IMR-90 (cell line): ENCODE data around the gene KCNJ6. TPM values are rescaled to one million over a fixed set of nuclear protein-coding genes. Genes with fewer than 3 reads are reported as not detected.
A peak's percentile ranks its signal among the peaks of the same experiment; 100 is the strongest.

Experiments used
- ATAC-seq: fragments of 200-7000 bp; cut with Tn5 transposase; 2 replicates; pipeline ENCODE4 v1.9.1; 2020; ENCODE audit warnings: low read depth, mild to moderate bottlenecking, moderate library complexity
- BruUV-seq: library from RNA; stranded (reverse); fragments of 400-500 nt; replicated peaks from 2 replicates; lab custom pipeline; 2021; lab: Mats Ljungman, UMichigan
- CTCF ChIA-PET: fragments of 300-600 bp; formaldehyde crosslinking; extraction: SDS; loops from one replicate; lab custom pipeline; 2021; ENCODE audit warnings: antibody characterized with exemption; lab: Yijun Ruan, JAX
- POLR2A ChIA-PET: fragments of 300-600 bp; sonication (Branson Sonifier 250); formaldehyde crosslinking; loops from one replicate; lab custom pipeline; 2022; ENCODE audit warnings: antibody characterized with exemption; ENCODE audit not compliant: unreplicated experiment; lab: Charles Lee
- DNase-seq: peaks from one replicate; pipeline ENCODE4 v3.0.0; 2013
- H2AFZ ChIP-seq: replicated peaks from 2 replicates; pipeline ENCODE3; 2013; ENCODE audit warnings: low read length, mild to moderate bottlenecking; ENCODE audit not compliant: poor library complexity
- H2AK5ac ChIP-seq: 2 replicates; pipeline ENCODE4 v1.6.1; 2013; ENCODE audit warnings: low read depth, low read length, inconsistent platforms
- H2AK9ac ChIP-seq: replicated peaks from 2 replicates; pipeline ENCODE3; 2013; ENCODE audit warnings: mild to moderate bottlenecking, low read depth, low read length, moderate library complexity; ENCODE audit not compliant: poor library complexity
- H2BK120ac ChIP-seq: 2 replicates; pipeline ENCODE4 v1.6.1; 2013; ENCODE audit warnings: low read depth, low read length, inconsistent platforms
- H2BK15ac ChIP-seq: 3 replicates; pipeline ENCODE4 v1.6.1; 2013; ENCODE audit warnings: low read depth, low read length, inconsistent platforms
- H2BK20ac ChIP-seq: 2 replicates; pipeline ENCODE4 v1.6.1; 2013; ENCODE audit warnings: low read depth, mild to moderate bottlenecking, inconsistent platforms, low read length, moderate library complexity
- H2BK5ac ChIP-seq: 2 replicates; pipeline ENCODE4 v1.6.1; 2013; ENCODE audit warnings: mild to moderate bottlenecking, low read depth, low read length, inconsistent platforms; ENCODE audit not compliant: poor library complexity, severe bottlenecking
- H3K14ac ChIP-seq: replicated peaks from 2 replicates; pipeline ENCODE4 v1.6.1; 2013; ENCODE audit warnings: low read depth, low read length, inconsistent platforms
- H3K18ac ChIP-seq: 2 replicates; pipeline ENCODE4 v1.6.1; 2013; ENCODE audit warnings: low read depth, low read length, control low read depth
- H3K23ac ChIP-seq: 2 replicates; pipeline ENCODE4 v1.6.1; 2013; ENCODE audit warnings: low read depth, low read length, inconsistent platforms
- H3K27ac ChIP-seq: 2 replicates; pipeline ENCODE4 v1.5.1; 2013; ENCODE audit warnings: mild to moderate bottlenecking, control low read depth, low read length; ENCODE audit not compliant: insufficient read depth
- H3K27me3 ChIP-seq: 2 replicates; pipeline ENCODE4 v1.6.1; 2013; ENCODE audit warnings: low read length; ENCODE audit not compliant: control insufficient read depth, insufficient read depth
- H3K36me3 ChIP-seq: 2 replicates; pipeline ENCODE4 v1.6.1; 2013; ENCODE audit warnings: low read length, mixed read lengths; ENCODE audit not compliant: control insufficient read depth, insufficient read depth
- H3K4ac ChIP-seq: 2 replicates; pipeline ENCODE4 v1.6.1; 2013; ENCODE audit warnings: low read depth, low read length, inconsistent platforms
- H3K4me1 ChIP-seq: 2 replicates; pipeline ENCODE4 v1.6.1; 2013; ENCODE audit warnings: low read length, mixed read lengths; ENCODE audit not compliant: control insufficient read depth, insufficient read depth
- H3K4me2 ChIP-seq: 2 replicates; pipeline ENCODE4 v1.6.1; 2013; ENCODE audit warnings: low read depth, mild to moderate bottlenecking, control low read depth, low read length, moderate library complexity
- H3K4me3 ChIP-seq: 2 replicates; pipeline ENCODE4 v1.5.1; 2013; ENCODE audit warnings: low read depth, mild to moderate bottlenecking, control low read depth, low read length, moderate library complexity; ENCODE audit not compliant: insufficient read depth
- H3K56ac ChIP-seq: 2 replicates; pipeline ENCODE4 v1.6.1; 2013; ENCODE audit warnings: low read length, inconsistent platforms; ENCODE audit not compliant: insufficient read depth; ENCODE audit errors: extremely low read depth
- H3K79me1 ChIP-seq, 2 experiments: 2 replicates each; pipeline ENCODE4 v1.6.1; 2013; ENCODE audit warnings: low read length in 2 of 2, inconsistent platforms in 1 of 2, low read depth in 1 of 2
- H3K9ac ChIP-seq: 2 replicates; pipeline ENCODE4 v1.6.1; 2013; ENCODE audit warnings: low read depth, low read length, control low read depth
- H3K9me1 ChIP-seq: 2 replicates; pipeline ENCODE4 v1.6.1; 2013; ENCODE audit warnings: low read length, inconsistent platforms; ENCODE audit not compliant: insufficient read depth
- H3K9me3 ChIP-seq: 2 replicates; pipeline ENCODE4 v1.6.1; 2013; ENCODE audit warnings: low read length; ENCODE audit not compliant: control insufficient read depth, insufficient read depth
- H4K20me1 ChIP-seq: 2 replicates; pipeline ENCODE4 v1.6.1; 2013; ENCODE audit warnings: low read length, inconsistent platforms; ENCODE audit not compliant: insufficient read depth
- H4K5ac ChIP-seq: 2 replicates; pipeline ENCODE4 v1.6.1; 2013; ENCODE audit warnings: mild to moderate bottlenecking, low read depth, low read length, control low read depth
- H4K8ac ChIP-seq, 2 experiments: 2 replicates each; pipeline ENCODE4 v1.6.1; 2013; ENCODE audit warnings: low read depth in 2 of 2, low read length in 2 of 2, control low read depth in 1 of 2, inconsistent platforms in 1 of 2
- H4K91ac ChIP-seq: 2 replicates; pipeline ENCODE4 v1.6.1; 2013; ENCODE audit warnings: low read depth, low read length, inconsistent platforms; ENCODE audit not compliant: insufficient read depth
- BHLHE40 ChIP-seq: fragments of 150-350 bp; IDR thresholded peaks from 2 replicates; pipeline ENCODE4 v1.6.1; 2016; ENCODE audit warnings: mild to moderate bottlenecking, low read depth, low read length
- CEBPB ChIP-seq: IDR thresholded peaks from 2 replicates; pipeline ENCODE4 v1.6.1; 2012; ENCODE audit warnings: low read depth, low read length, improper control_type of control experiment
- CHD1 ChIP-seq: IDR thresholded peaks from 2 replicates; pipeline ENCODE4 v1.6.1; 2012; ENCODE audit warnings: low read depth, low read length, improper control_type of control experiment
- ELK1 ChIP-seq: fragments of 150-350 bp; IDR thresholded peaks from 2 replicates; pipeline ENCODE4 v1.6.1; 2016; ENCODE audit warnings: low read depth, mild to moderate bottlenecking, low read length, moderate library complexity, borderline replicate concordance
- FOS ChIP-seq: fragments of 150-350 bp; IDR thresholded peaks from 2 replicates; pipeline ENCODE4 v1.6.1; 2016; ENCODE audit warnings: low read depth, low read length
- MAFK ChIP-seq: IDR thresholded peaks from 2 replicates; pipeline ENCODE4 v1.6.1; 2012; ENCODE audit warnings: low read depth, low read length, improper control_type of control experiment
- MAZ ChIP-seq: IDR thresholded peaks from 2 replicates; pipeline ENCODE4 v1.6.1; 2012; ENCODE audit warnings: low read depth, mild to moderate bottlenecking, low read length, improper control_type of control experiment, moderate library complexity, borderline replicate concordance
- MXI1 ChIP-seq: IDR thresholded peaks from 2 replicates; pipeline ENCODE4 v1.6.1; 2012; ENCODE audit warnings: low read depth, mild to moderate bottlenecking, low read length, moderate library complexity, borderline replicate concordance
- NFE2L2 ChIP-seq: fragments of 150-350 bp; IDR thresholded peaks from 2 replicates; pipeline ENCODE4 v1.6.1; 2016; ENCODE audit warnings: low read depth, mild to moderate bottlenecking, low read length
- POLR2A ChIP-seq: IDR thresholded peaks from 2 replicates; pipeline ENCODE4 v1.6.1; 2012; ENCODE audit warnings: mild to moderate bottlenecking, low read depth, low read length
- RAD21 ChIP-seq: IDR thresholded peaks from 2 replicates; pipeline ENCODE4 v1.6.1; 2012; ENCODE audit warnings: low read length, improper control_type of control experiment
- RCOR1 ChIP-seq: IDR thresholded peaks from 2 replicates; pipeline ENCODE4 v1.6.1; 2012; ENCODE audit warnings: mild to moderate bottlenecking, low read length, improper control_type of control experiment; ENCODE audit not compliant: insufficient replicate concordance
- RFX5 ChIP-seq: IDR thresholded peaks from 2 replicates; pipeline ENCODE4 v1.8.0; 2012; ENCODE audit warnings: low read depth, mild to moderate bottlenecking, low read length, moderate library complexity
- SMC3 ChIP-seq: fragments of 150-350 bp; IDR thresholded peaks from 2 replicates; pipeline ENCODE4 v1.6.1; 2016; ENCODE audit warnings: low read depth, mild to moderate bottlenecking, antibody characterized with exemption, low read length, moderate library complexity
- USF2 ChIP-seq: fragments of 150-350 bp; IDR thresholded peaks from 2 replicates; pipeline ENCODE4 v1.6.1; 2017; ENCODE audit warnings: mild to moderate bottlenecking, antibody characterized with exemption, low read length, low read depth
- WGBS, 2 experiments: methylation state at CpG; one replicate each; pipeline versions ENCODE4 v1.1.5 to v1.1.7; 2013; ENCODE audit warnings: missing lambda C conversion rate in 2 of 2; ENCODE audit not compliant: insufficient read length in 1 of 2; ENCODE audit errors: extremely low coverage in 2 of 2; 5-methylcytosine and 5-hydroxymethylcytosine counted together
- dilution Hi-C: fragments of 300-500 bp; cut with HindIII; formaldehyde crosslinking; loops from one replicate; pipeline ENCODE4 v1.14.3; 2018; ENCODE audit warnings: low sequenced_read_pairs; ENCODE audit not compliant: unreplicated experiment
- in situ Hi-C: fragments of 300-500 bp; cut with MboI; formaldehyde crosslinking; loops from 3 replicates; pipeline ENCODE4 v1.14.3; 2019; ENCODE audit warnings: low sequenced_read_pairs, inconsistent platforms, mixed read lengths
- intact Hi-C: fragments of 100-400 bp; cut with micrococcal nuclease; formaldehyde crosslinking; loops from 2 replicates; pipeline ENCODE4 v1.10.0; 2022
- polyA plus RNA-seq, 3 experiments: library from polyadenylated mRNA; depleted of rRNA; stranded (reverse); fragments of >200 nt; gene quantifications; 2 replicates each; pipeline ENCODE4 v1.2.3, GENCODE V29; 2012; ENCODE audit warnings: low replicate concordance in 1 of 3
- total RNA-seq: library from RNA; depleted of rRNA; stranded (reverse); fragments of >200 nt; gene quantifications from 2 replicates; pipeline ENCODE4 v1.2.3, GENCODE V29; 2012
- TF ChIP-seq, protein P1 (sequence below): conservative IDR thresholded peaks from 2 replicates; pipeline ENCODE4 v1.5.1; 2012; ENCODE audit warnings: mild to moderate bottlenecking, low read depth, low read length, improper control_type of control experiment

Gene KCNJ6
- total and polyA plus RNA-seq, 2 of the 4 experiments (the other 2 are of a cell fraction): under 0.01 to 0.02 TPM

DNA sequence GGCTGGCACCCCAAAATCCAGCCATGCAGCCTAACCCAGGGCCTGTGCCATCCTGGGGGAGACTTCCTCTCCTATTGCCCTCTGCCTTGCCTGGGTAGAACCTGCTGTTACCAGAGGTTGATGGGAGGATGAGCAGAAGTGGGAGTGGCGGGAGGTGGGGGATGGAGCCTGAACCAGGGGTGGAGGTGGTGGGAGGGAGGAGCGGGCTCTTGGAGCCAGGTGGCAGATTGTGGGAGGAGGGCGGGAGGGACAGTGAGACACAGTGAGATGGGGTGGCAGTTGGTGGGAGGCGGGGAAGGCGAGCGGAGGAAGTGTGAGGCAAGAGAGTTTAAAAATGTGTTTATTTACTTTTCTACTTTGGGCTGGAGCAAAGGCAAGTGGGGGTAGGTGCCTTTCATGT lies 87.3 kb downstream of the KCNJ6 start:
- in situ Hi-C loops (no loop called here), intact Hi-C loops (no loop called here), dilution Hi-C loops (no loop called here)
- Histone ChIP-seq H4K8ac (peak overlapping the region in 1 of 2 experiments; percentile 55; a peak in 2 of 4 replicates), H3K27ac (no peak overlapping the region; the same call in 1 of the 2 replicates), H4K20me1 (no peaks in the 10 kb centered on the region), H3K9me1 (peaks cover 16% of the 10 kb centered on the region; the same call in 1 of the 2 replicates), H2BK15ac (no peak overlapping the region), H3K4me3 (no peak overlapping the region), H2AK5ac (peak overlapping the region; percentile 9; the same call in 1 of the 2 replicates), H4K5ac (no peak overlapping the region), H2AK9ac (peak overlapping the region; percentile 8), H3K27me3 (no peaks in the 10 kb centered on the region), H3K79me1 (no peaks in the 10 kb centered on the region), H3K18ac (no peak overlapping the region), H3K14ac (peak overlapping the region; percentile 0; the same call in 1 of the 2 replicates), H3K9ac (no peak overlapping the region), H3K4ac (peak overlapping the region; percentile 70; the same call in 1 of the 2 replicates), H3K9me3 (no peaks in the 10 kb centered on the region), H2BK20ac (peak overlapping the region; percentile 57), H3K4me1 (peaks cover 7% of the 10 kb centered on the region), H3K4me2 (no peak overlapping the region), H3K23ac (no peak overlapping the region), H2BK120ac (peak overlapping the region; percentile 80), H2AFZ (peak overlapping the region; percentile 76), H2BK5ac (no peak overlapping the region), H3K56ac (no peak overlapping the region), H4K91ac (peak overlapping the region; percentile 58; the same call in 1 of the 2 replicates), H3K36me3 (no peaks in the 10 kb centered on the region)
- ATAC-seq: peak; percentile 25; the same call in 1 of the 2 replicates
- no TSS peak for BruUV-seq
- DNase-seq: no peak
- ChIA-PET POLR2A (no interaction called here), CTCF (interaction anchor here (1.0 kb wide), 1 partner anchor 117 kb away, joined by 4 read pairs; no protein-coding TSS in a partner anchor)
- no CpG with 5 or more reads among the region's 6 CpGs for WGBS, 2 experiments
- TF ChIP-seq, protein P1, sequence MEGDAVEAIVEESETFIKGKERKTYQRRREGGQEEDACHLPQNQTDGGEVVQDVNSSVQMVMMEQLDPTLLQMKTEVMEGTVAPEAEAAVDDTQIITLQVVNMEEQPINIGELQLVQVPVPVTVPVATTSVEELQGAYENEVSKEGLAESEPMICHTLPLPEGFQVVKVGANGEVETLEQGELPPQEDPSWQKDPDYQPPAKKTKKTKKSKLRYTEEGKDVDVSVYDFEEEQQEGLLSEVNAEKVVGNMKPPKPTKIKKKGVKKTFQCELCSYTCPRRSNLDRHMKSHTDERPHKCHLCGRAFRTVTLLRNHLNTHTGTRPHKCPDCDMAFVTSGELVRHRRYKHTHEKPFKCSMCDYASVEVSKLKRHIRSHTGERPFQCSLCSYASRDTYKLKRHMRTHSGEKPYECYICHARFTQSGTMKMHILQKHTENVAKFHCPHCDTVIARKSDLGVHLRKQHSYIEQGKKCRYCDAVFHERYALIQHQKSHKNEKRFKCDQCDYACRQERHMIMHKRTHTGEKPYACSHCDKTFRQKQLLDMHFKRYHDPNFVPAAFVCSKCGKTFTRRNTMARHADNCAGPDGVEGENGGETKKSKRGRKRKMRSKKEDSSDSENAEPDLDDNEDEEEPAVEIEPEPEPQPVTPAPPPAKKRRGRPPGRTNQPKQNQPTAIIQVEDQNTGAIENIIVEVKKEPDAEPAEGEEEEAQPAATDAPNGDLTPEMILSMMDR: no peak
- no peak for TF ChIP-seq NFE2L2
- no peak for TF ChIP-seq CHD1
- TF ChIP-seq ELK1: no peak
- TF ChIP-seq MAZ: no peak
- TF ChIP-seq SMC3: no peak
- no peak for TF ChIP-seq POLR2A
- no peak for TF ChIP-seq USF2
- no peak for TF ChIP-seq MXI1
- TF ChIP-seq BHLHE40: no peak
- TF ChIP-seq RAD21: no peak
- no peak for TF ChIP-seq MAFK
- no peak for TF ChIP-seq RFX5
- TF ChIP-seq FOS: no peak
- no peak for TF ChIP-seq CEBPB
- TF ChIP-seq RCOR1: no peak
